DOHH2 (cell line): Measurements from ENCODE around the gene MYBPC3.

Source experiments
- EZH2phosphoT487 ChIP-seq: fragments of 200-600 bp; sonication (generic); IDR thresholded peaks from 2 replicates; pipeline ENCODE4 v1.6.1; 2017; ENCODE audit warnings: borderline replicate concordance, mild to moderate bottlenecking, antibody characterized with exemption, low read length, moderate library complexity, mixed read lengths
- TF ChIP-seq, protein P1 (sequence below): fragments of 200-600 bp; sonication (generic); IDR thresholded peaks from one replicate; pipeline ENCODE4 v1.5.1; 2014; ENCODE audit warnings: antibody characterized with exemption, mild to moderate bottlenecking, low read depth, low read length; ENCODE audit not compliant: poor library complexity, severe bottlenecking

DNA sequence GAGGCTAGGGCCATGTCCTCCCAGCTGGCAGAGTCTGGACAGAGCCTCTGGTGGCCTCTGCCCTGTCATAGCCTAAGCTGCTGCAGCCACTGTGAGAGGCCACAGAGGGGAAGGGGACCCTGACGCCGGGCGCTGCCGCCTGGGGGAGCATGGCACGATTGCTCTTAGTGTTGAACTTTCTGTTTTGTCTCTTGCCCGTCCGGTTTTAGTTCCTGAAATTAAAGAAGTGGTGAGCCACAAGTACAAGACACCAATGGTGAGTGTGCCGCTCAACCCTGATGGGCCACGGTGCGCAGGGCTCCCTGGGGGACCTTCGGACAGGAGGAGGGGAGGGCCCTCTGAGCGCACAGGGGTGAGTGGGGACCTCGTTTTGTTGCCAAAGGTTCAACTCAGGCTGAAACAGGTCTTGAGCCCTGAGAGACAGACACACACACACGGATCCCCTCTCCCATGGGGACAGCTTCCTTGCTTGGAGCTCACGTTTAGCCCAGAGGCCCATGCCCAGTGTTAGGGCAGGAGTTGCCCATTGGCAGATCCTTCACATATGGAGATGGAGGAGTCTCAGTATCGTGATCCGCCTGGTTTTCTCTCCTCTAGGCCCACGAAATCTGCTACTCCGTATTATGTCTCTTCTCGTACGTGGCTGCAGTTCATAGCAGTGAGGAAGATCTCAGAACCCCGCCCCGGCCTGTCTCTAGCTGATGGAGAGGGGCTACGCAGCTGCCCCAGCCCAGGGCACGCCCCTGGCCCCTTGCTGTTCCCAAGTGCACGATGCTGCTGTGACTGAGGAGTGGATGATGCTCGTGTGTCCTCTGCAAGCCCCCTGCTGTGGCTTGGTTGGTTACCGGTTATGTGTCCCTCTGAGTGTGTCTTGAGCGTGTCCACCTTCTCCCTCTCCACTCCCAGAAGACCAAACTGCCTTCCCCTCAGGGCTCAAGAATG lies 23.8 kb downstream of the MYBPC3 start:
- TF ChIP-seq, protein P1, sequence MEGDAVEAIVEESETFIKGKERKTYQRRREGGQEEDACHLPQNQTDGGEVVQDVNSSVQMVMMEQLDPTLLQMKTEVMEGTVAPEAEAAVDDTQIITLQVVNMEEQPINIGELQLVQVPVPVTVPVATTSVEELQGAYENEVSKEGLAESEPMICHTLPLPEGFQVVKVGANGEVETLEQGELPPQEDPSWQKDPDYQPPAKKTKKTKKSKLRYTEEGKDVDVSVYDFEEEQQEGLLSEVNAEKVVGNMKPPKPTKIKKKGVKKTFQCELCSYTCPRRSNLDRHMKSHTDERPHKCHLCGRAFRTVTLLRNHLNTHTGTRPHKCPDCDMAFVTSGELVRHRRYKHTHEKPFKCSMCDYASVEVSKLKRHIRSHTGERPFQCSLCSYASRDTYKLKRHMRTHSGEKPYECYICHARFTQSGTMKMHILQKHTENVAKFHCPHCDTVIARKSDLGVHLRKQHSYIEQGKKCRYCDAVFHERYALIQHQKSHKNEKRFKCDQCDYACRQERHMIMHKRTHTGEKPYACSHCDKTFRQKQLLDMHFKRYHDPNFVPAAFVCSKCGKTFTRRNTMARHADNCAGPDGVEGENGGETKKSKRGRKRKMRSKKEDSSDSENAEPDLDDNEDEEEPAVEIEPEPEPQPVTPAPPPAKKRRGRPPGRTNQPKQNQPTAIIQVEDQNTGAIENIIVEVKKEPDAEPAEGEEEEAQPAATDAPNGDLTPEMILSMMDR, result no peak
- no peak for TF ChIP-seq EZH2phosphoT487
